ENCODE data around the gene AKAIN1. TPM values are rescaled to one million over a fixed set of nuclear protein-coding genes. Genes with fewer than 3 reads are reported as not detected.

Gene AKAIN1
- total RNA-seq, 1 experiment from 2014 or later = not detected

DNA sequence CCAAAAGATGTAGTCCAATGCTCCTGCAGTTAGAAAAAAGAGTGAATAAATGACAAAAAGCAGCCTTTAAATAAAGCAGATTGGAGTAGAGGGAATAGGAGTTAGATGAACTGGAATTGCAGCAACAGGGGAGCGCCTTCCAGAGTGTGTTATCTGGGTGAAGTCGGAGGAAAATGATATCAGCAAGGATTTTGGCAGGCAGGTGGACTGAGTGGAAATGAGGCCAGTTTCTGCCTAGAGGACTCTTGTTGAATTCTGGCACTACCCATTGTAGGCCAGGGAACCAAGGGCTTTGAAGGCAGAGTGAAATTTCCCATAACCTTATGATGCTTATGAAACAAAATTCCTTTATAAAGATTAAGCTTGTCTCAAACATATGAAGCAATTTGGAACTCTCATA is 59.8 kb downstream of the AKAIN1 start (continued):
- TF ChIP-seq, protein P1, sequence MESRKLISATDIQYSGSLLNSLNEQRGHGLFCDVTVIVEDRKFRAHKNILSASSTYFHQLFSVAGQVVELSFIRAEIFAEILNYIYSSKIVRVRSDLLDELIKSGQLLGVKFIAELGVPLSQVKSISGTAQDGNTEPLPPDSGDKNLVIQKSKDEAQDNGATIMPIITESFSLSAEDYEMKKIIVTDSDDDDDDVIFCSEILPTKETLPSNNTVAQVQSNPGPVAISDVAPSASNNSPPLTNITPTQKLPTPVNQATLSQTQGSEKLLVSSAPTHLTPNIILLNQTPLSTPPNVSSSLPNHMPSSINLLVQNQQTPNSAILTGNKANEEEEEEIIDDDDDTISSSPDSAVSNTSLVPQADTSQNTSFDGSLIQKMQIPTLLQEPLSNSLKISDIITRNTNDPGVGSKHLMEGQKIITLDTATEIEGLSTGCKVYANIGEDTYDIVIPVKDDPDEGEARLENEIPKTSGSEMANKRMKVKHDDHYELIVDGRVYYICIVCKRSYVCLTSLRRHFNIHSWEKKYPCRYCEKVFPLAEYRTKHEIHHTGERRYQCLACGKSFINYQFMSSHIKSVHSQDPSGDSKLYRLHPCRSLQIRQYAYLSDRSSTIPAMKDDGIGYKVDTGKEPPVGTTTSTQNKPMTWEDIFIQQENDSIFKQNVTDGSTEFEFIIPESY (IDR thresholded peaks at IDR 0.05; ENCODE audit: extremely low read depth, insufficient replicate concordance, low read length) = no peak
- TF ChIP-seq CEBPB (IDR thresholded peaks at IDR 0.05; ENCODE audit: low read depth) = no peak

DNA sequence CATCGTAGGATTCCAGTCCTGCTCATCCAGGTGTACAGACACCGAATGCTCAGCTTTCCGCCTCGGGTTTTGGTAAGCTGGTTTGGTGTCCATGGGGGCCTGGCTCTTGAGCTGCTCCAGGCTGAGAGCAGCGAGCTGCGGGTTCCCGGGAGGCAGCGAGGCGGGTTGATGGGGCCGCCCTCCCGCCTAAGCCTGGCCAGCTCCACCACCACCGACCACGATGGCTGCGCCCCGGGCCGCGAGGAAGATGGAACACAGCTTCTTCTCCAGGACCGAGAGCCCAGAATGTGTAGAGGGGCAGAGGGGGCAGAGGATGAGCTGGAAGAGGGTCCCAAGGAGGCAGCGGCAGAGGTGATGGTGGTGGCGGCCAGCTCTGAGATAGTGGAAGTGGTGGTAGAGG is 64.1 kb downstream of the AKAIN1 start:
- RAD21 ChIA-PET (ENCODE audit: low non-redundant PET in 1 of 2, low total read pairs in 2 of 2, uncharacterized antibody in 2 of 2, unreplicated experiment in 2 of 2) = no interaction called here
- no TSS peak for BruUV-seq (replicated peaks)
- Histone ChIP-seq H3K4me3 (replicated peaks in 1 of 2; ENCODE audit: low read depth in 1 of 2, low read length in 2 of 2) (no peak overlapping the region), H3K9me2 (ENCODE audit: insufficient read depth) (no peaks in the 10 kb centered on the region), H3K27me3 (ENCODE audit: insufficient read depth, low read length) (no peaks in the 10 kb centered on the region), H3K9me3 (ENCODE audit: control insufficient read depth in 1 of 2, insufficient read depth in 1 of 2, low read depth in 1 of 2, low read length in 2 of 2) (peaks cover 7 to 24% of the 10 kb centered on the region in 2 experiments; a peak in 2 of 4 replicates), H3K9ac (ENCODE audit: low read length) (no peak overlapping the region), H2AFZ (ENCODE audit: low read depth, low read length, poor library complexity, severe bottlenecking) (no peak overlapping the region), H3K4me2 (ENCODE audit: low read length) (no peak overlapping the region), H4K20me1 (ENCODE audit: insufficient read depth) (no peaks in the 10 kb centered on the region), H3K27ac (ENCODE audit: low read depth, low read length) (no peak overlapping the region), H3K4me1 (ENCODE audit: control insufficient read depth in 1 of 2, insufficient read depth in 2 of 2, low read length in 2 of 2) (no peaks in the 10 kb centered on the region), H3K79me2 (ENCODE audit: insufficient read depth, low read length) (no peaks in the 10 kb centered on the region), H3K36me3 (ENCODE audit: control insufficient read depth in 1 of 2, insufficient read depth in 2 of 2, low read length in 2 of 2) (no peaks in the 10 kb centered on the region)
- POLR2A ChIA-PET = no interaction called here
- TF ChIP-seq EZH2phosphoT487 (IDR thresholded peaks at IDR 0.05; ENCODE audit: borderline replicate concordance) = no peak
- no peak for TF ChIP-seq TCF7L2 (IDR thresholded peaks at IDR 0.05; ENCODE audit: borderline replicate concordance, extremely low read depth, insufficient read depth, insufficient read length)
- TF ChIP-seq ELF1 (IDR thresholded peaks at IDR 0.05; ENCODE audit: borderline replicate concordance, low read depth) = no peak
- no peak for TF ChIP-seq POLR2AphosphoS5 (IDR thresholded peaks at IDR 0.05; ENCODE audit: low read depth, low read length)
- no peak for TF ChIP-seq ZNF274 (IDR thresholded peaks at IDR 0.05; ENCODE audit: low read depth, low read length)
- TF ChIP-seq, protein P2, sequence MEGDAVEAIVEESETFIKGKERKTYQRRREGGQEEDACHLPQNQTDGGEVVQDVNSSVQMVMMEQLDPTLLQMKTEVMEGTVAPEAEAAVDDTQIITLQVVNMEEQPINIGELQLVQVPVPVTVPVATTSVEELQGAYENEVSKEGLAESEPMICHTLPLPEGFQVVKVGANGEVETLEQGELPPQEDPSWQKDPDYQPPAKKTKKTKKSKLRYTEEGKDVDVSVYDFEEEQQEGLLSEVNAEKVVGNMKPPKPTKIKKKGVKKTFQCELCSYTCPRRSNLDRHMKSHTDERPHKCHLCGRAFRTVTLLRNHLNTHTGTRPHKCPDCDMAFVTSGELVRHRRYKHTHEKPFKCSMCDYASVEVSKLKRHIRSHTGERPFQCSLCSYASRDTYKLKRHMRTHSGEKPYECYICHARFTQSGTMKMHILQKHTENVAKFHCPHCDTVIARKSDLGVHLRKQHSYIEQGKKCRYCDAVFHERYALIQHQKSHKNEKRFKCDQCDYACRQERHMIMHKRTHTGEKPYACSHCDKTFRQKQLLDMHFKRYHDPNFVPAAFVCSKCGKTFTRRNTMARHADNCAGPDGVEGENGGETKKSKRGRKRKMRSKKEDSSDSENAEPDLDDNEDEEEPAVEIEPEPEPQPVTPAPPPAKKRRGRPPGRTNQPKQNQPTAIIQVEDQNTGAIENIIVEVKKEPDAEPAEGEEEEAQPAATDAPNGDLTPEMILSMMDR (IDR thresholded peaks at IDR 0.05 in 2 of 3, conservative IDR thresholded peaks at IDR 0.05 in 1 of 3; ENCODE audit: borderline replicate concordance in 1 of 3, insufficient read depth in 1 of 3, low read depth in 2 of 3, low read length in 2 of 3) = no peak
- TF ChIP-seq, protein P1 (IDR thresholded peaks at IDR 0.05; ENCODE audit: extremely low read depth, insufficient replicate concordance, low read length) = no peak
- TF ChIP-seq, protein P3, sequence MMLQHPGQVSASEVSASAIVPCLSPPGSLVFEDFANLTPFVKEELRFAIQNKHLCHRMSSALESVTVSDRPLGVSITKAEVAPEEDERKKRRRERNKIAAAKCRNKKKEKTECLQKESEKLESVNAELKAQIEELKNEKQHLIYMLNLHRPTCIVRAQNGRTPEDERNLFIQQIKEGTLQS (IDR thresholded peaks at IDR 0.05) = no peak
- TF ChIP-seq, protein P4, sequence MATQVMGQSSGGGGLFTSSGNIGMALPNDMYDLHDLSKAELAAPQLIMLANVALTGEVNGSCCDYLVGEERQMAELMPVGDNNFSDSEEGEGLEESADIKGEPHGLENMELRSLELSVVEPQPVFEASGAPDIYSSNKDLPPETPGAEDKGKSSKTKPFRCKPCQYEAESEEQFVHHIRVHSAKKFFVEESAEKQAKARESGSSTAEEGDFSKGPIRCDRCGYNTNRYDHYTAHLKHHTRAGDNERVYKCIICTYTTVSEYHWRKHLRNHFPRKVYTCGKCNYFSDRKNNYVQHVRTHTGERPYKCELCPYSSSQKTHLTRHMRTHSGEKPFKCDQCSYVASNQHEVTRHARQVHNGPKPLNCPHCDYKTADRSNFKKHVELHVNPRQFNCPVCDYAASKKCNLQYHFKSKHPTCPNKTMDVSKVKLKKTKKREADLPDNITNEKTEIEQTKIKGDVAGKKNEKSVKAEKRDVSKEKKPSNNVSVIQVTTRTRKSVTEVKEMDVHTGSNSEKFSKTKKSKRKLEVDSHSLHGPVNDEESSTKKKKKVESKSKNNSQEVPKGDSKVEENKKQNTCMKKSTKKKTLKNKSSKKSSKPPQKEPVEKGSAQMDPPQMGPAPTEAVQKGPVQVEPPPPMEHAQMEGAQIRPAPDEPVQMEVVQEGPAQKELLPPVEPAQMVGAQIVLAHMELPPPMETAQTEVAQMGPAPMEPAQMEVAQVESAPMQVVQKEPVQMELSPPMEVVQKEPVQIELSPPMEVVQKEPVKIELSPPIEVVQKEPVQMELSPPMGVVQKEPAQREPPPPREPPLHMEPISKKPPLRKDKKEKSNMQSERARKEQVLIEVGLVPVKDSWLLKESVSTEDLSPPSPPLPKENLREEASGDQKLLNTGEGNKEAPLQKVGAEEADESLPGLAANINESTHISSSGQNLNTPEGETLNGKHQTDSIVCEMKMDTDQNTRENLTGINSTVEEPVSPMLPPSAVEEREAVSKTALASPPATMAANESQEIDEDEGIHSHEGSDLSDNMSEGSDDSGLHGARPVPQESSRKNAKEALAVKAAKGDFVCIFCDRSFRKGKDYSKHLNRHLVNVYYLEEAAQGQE (IDR thresholded peaks at IDR 0.05; ENCODE audit: low read depth) = no peak
- TF ChIP-seq POLR2A (IDR thresholded peaks at IDR 0.05; ENCODE audit: borderline replicate concordance, extremely low read depth, insufficient read depth, insufficient read length) = no peak
- TF ChIP-seq FOSL1 (IDR thresholded peaks at IDR 0.05; ENCODE audit: low read depth) = no peak
- no peak for ATAC-seq
- intact Hi-C loops (cut with micrococcal nuclease) = no loop called here
- DNase-seq (ENCODE audit: low read depth, low spot score) = no peak
- CTCF ChIA-PET = no interaction called here
